Activated naive CD8-positive, alpha-beta T cell treated with anti-CD3 and anti-CD28 coated beads, Interleukin-2, amount 50 U/mL, for 24 hours (primary cell): Measurements from ENCODE around the gene OR10A3.
"Not testable (repeated sequence)": the region's sequence is repeated elsewhere in the genome, so short reads cannot be mapped to it uniquely, and the experiment has no call there.

Experiments used
- ATAC-seq: fragments of 150-1000 bp; cut with Tn5 transposase; one replicate; pipeline ENCODE4 v1.10.0; 2021
- DNase-seq: peaks from one replicate; pipeline ENCODE4 v3.0.0; 2021
- H3K27ac Mint-ChIP-seq: one replicate; pipeline ENCODE4 v1.8.0; 2021; ENCODE audit warnings: mild to moderate bottlenecking, mixed read lengths
- H3K27me3 Mint-ChIP-seq: one replicate; pipeline ENCODE4 v1.8.0; 2021; ENCODE audit warnings: mixed read lengths
- H3K36me3 Mint-ChIP-seq: one replicate; pipeline ENCODE4 v1.8.0; 2021; ENCODE audit warnings: low read depth, mixed read lengths
- H3K4me1 Mint-ChIP-seq: one replicate; pipeline ENCODE4 v1.8.0; 2021; ENCODE audit warnings: mixed read lengths
- H3K4me3 Mint-ChIP-seq: one replicate; pipeline ENCODE4 v1.8.0; 2021; ENCODE audit warnings: mild to moderate bottlenecking, moderate library complexity, mixed read lengths
- H3K9me3 Mint-ChIP-seq: one replicate; pipeline ENCODE4 v1.8.0; 2021; ENCODE audit warnings: mixed read lengths

Gene OR10A3, protein sequence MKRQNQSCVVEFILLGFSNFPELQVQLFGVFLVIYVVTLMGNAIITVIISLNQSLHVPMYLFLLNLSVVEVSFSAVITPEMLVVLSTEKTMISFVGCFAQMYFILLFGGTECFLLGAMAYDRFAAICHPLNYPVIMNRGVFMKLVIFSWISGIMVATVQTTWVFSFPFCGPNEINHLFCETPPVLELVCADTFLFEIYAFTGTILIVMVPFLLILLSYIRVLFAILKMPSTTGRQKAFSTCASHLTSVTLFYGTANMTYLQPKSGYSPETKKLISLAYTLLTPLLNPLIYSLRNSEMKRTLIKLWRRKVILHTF

DNA sequence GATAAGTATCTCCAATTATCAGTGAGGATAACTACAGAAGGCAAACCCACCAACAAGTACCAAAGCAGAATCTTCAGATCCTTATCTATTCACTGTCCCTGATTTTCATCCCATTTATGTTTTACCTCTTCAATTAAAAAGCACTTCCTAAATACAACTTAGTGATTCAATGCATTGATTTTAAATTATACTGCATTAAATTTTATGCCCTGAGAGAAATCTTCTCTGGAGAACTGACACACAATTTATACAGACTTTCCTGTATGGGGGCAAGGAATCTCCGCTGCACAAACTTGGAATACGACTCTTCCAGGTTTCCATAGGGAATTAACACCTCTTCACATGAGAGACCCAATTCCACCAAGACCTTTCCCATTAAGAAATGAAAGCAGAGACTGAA lies at the start of gene OR10A3:
TSS of gene OR10A3 (minus strand) at position 101 of the 400 bp plus-strand sequence. CDS start 2,188 bp downstream, outside the sequence.
- DNase-seq (no peak), ATAC-seq (no peak)
- no peak within 1 kb of the TSS for H3K4me3 Mint-ChIP-seq
- no peaks in the 10 kb centered on the region for H3K4me1 Mint-ChIP-seq
- no peak within 1 kb of the TSS for H3K27ac Mint-ChIP-seq
- peaks cover 22% of the 10 kb centered on the region for H3K9me3 Mint-ChIP-seq
- peaks cover 6% of the 10 kb centered on the region for H3K27me3 Mint-ChIP-seq
- no peaks in the 10 kb centered on the region for H3K36me3 Mint-ChIP-seq

DNA sequence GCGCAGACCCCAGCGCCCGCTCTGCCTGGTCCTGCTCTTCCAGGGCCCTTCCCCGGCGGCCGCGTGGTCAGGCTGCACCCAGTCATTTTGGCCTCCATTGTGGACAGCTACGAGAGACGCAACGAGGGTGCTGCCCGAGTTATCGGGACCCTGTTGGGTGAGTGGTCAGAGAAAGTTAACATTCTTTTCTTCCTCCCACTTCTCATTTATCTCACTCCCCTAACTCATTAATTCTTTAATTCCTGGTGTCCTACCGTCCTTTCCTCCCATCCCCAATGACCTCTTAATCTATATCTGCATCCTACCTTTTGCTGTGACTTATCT lies 46.0 kb upstream of the OR10A3 start:
- DNase-seq, ATAC-seq, H3K9me3 Mint-ChIP-seq, H3K27me3 Mint-ChIP-seq: not testable (repeated sequence)
- H3K4me1 Mint-ChIP-seq: peaks cover 41% of the 10 kb centered on the region
- H3K27ac Mint-ChIP-seq: peak overlapping the region; percentile 98
- H3K4me3 Mint-ChIP-seq: peak overlapping the region; percentile 94
- peaks cover 34% of the 10 kb centered on the region for H3K36me3 Mint-ChIP-seq

DNA sequence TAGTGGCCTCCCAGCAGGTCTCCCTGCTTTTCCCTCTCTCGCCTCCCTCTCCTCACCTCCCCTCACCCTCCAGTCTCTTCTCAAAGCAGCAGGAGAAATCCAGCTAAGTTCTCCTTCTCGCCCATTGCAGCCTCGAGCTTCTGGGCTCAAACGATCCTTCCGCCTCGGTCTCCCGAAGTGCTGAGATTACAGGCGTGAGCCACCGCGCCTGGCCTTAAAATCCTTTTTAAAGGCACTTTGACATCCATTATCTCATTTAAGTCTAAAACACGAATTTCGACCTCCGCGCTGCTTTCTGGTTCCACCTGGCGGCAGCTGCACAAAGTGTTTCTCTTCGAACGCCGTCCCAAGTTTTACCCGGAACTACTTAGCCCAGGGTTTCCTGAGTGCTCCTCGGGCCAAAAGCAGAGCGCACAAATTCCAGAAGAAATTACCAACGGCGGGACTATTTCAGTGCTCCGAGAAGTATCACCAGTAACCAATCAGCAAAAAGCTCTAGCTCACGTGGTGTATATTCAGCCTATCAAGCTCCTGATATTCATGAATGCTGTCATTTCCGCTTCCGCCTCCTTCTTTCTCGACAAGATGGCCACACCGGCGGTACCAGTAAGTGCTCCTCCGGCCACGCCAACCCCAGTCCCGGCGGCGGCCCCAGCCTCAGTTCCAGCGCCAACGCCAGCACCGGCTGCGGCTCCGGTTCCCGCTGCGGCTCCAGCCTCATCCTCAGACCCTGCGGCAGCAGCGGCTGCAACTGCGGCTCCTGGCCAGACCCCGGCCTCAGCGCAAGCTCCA lies 45.5 kb upstream of the OR10A3 start, which contains the start of gene EIF3F:
TSS of gene EIF3F (plus strand) at position 570 of the 792 bp plus-strand sequence. CDS start at position 586, 16 bp downstream.
- Mint-ChIP-seq H3K9me3 (no peaks in the 10 kb centered on the region), H3K4me3 (peak within 1 kb of the TSS; percentile 94), H3K27ac (peak within 1 kb of the TSS; percentile 98), H3K36me3 (peaks cover 29% of the 10 kb centered on the region), H3K4me1 (peaks cover 41% of the 10 kb centered on the region), H3K27me3 (no peaks in the 10 kb centered on the region)
- ATAC-seq: peak; percentile 98
- DNase-seq: peak; percentile 82

DNA sequence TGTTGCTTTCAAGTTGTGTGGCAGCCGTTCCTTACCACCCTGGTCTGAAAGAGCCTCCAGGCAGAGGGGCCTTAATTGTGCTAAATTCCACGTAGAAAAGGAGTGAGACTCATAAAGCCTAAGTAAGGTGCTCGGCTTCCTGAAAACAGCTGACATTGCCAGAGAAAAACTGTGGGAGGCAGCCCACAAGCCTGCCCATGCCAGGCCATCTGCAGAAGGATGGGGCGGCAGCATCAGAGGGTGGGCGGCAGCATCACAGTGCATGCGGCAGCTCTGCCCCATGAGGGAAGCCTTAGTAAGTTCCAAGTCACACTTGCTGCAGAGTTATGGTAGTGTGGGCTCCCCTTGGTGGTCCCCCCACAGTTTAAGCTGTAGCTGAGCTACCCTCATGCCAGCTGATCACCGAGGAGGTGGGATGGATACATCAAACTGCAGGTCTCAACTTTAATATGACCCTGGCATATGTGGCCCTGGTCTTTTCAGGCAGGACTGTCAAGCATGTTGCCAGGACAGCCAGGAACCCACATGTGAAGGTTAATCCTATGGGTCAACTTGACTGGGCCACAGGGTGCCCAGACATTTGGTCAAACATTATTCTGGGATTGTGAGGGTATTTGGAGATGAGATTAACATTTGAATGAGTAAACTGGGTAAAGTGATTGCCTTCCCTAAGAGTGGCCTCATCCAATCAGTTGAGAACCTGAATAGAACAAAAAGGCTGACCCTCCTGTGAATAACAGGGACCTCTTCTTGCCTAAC lies 42.5 kb upstream of the OR10A3 start:
- Mint-ChIP-seq H3K4me1 (peaks cover 25% of the 10 kb centered on the region), H3K27ac (no peak overlapping the region), H3K4me3 (no peak overlapping the region), H3K36me3 (peaks cover 8% of the 10 kb centered on the region), H3K9me3 (no peaks in the 10 kb centered on the region), H3K27me3 (no peaks in the 10 kb centered on the region)
- no peak for ATAC-seq
- no peak for DNase-seq

DNA sequence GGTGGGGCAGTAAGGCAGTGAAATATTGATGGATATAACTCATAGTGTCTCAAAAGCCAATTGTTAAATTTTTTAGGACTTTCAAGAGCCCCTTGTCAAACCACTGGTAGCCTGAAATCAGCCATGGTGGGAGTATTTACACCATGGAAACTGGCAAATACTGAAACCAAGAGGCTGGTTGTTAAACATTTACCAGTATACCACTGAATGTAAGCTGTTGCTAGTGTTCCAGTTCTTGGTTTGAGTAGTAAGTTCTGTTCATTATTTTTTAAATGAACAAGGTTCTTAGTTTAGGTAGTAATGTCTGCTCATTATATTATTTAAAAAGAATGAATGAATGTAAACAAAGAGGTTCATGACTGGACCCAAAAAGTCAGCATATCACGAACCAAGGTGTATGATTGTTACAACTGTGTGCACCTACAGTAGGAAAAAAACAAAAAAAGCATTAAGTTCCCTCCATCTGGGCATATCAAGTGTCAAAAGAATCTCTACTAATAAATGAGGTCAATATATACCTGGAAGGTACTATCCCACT lies 41.1 kb upstream of the OR10A3 start:
- Mint-ChIP-seq H3K4me1 (peaks cover 14% of the 10 kb centered on the region), H3K9me3 (no peaks in the 10 kb centered on the region), H3K27ac (no peak overlapping the region), H3K4me3 (no peak overlapping the region), H3K27me3 (no peaks in the 10 kb centered on the region), H3K36me3 (no peaks in the 10 kb centered on the region)
- ATAC-seq (no peak), DNase-seq (no peak)

DNA sequence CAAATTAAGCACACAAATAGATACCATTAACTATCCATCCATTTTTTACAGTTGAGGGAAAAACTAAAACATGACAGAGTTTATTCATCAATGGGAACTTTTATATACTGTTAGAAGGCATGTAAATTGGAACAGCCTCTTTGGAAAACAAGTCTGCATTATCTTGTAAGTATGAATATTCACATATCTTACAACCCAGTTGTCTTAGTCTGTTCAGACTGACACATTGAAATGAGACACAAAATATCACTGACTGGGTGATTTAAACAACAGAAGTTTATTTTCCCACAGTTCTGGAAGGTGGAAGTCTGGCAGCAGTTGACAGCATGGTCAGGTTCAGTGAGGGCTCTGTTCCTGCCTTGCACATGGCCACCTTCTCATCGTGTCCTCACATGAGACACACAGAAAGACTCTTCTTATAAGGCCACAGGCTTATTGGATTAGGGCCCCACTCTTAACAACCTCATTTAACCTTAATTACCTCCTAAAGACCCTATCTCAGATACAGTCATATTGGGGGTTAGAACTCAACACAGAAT lies 40.2 kb upstream of the OR10A3 start:
- Mint-ChIP-seq H3K27ac (no peak overlapping the region), H3K27me3 (no peaks in the 10 kb centered on the region)
- no peak for DNase-seq

DNA sequence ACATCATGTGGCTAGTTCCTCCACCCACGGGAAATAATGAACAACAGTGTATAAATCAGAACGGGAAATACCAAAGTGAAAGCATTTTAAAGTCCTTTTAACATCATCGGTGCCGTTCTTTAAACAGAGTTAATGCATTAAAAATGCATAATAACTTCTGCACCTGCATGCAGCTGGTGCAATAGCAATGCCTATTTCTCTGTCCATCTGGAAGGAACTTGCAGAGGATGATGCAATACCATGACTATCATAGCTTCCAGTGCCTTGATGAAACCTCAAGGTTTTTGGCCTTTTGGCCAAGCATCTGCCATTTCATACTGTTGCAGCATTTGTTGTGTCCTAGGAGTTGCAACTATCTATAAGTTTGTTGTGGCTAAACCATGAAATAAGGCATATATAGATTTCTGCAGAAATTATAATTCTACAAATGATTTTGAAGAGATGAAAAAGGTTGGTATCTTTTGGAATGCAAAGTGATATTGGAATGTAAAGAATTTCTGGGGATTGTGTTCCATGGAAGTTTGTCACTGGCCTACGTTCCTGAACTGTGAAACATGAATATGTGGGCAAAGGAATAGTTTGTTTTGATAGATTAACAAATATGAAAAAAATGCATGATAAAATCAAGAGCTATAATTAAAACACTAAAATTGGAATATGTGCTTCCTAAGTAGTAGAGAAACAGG lies 35.9 kb upstream of the OR10A3 start:
- DNase-seq (no peak), ATAC-seq (no peak)
- Mint-ChIP-seq H3K4me1 (no peaks in the 10 kb centered on the region), H3K4me3 (no peak overlapping the region), H3K27me3 (peaks cover 5% of the 10 kb centered on the region), H3K9me3 (no peaks in the 10 kb centered on the region), H3K27ac (no peak overlapping the region), H3K36me3 (no peaks in the 10 kb centered on the region)

More for the DNA sequence above, 40.2 kb upstream of the OR10A3 start:
- Mint-ChIP-seq H3K36me3 (no peaks in the 10 kb centered on the region), H3K9me3 (no peaks in the 10 kb centered on the region), H3K4me3 (no peak overlapping the region), H3K4me1 (peaks cover 10% of the 10 kb centered on the region)
- no peak for ATAC-seq

DNA sequence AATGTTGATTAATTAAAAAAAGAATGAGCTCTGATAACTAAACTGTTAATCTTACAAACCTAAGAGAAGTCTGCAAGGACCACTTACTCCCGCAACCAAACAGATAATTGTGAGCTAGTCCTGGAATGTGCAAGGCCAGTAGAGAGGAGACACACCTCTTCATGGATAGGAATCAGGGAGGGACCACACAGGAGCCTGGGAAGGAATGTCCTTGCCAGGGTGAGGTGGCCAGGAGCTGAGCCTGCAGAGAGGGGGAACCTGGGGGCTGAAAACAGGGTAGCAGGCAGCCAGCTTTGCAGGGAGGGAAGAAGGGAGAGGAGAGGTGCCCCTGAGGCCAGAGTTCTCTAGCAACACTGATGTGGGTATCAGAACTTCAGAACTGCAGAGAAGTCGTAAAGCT lies 33.2 kb upstream of the OR10A3 start:
- Mint-ChIP-seq H3K4me1 (no peaks in the 10 kb centered on the region), H3K27ac (no peak overlapping the region), H3K36me3 (no peaks in the 10 kb centered on the region), H3K4me3 (no peak overlapping the region), H3K27me3 (peaks cover 10% of the 10 kb centered on the region), H3K9me3 (no peaks in the 10 kb centered on the region)
- no peak for ATAC-seq
- DNase-seq: no peak

DNA sequence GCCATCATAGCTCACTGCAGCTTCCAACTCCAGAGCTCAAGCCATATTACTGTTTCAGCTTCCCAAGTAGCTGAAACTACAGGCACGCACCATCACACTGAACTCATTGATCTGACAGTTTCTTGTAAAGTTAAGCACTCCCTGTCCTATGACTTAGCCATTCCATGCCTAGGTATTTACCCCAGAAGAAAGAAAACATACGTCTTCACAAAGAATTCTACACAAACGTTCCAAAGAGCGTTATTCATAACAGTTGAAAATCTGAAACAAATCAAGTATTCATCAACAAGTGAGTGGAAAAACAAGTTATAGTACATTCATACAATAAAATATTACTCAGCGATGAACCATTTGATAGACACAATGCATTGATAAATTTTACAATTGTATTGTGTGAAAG lies 31.5 kb upstream of the OR10A3 start:
- no peak for ATAC-seq
- Mint-ChIP-seq H3K4me3 (no peak overlapping the region), H3K9me3 (no peaks in the 10 kb centered on the region), H3K27me3 (peaks cover 10% of the 10 kb centered on the region), H3K4me1 (no peaks in the 10 kb centered on the region), H3K27ac (no peak overlapping the region), H3K36me3 (no peaks in the 10 kb centered on the region)
- no peak for DNase-seq

DNA sequence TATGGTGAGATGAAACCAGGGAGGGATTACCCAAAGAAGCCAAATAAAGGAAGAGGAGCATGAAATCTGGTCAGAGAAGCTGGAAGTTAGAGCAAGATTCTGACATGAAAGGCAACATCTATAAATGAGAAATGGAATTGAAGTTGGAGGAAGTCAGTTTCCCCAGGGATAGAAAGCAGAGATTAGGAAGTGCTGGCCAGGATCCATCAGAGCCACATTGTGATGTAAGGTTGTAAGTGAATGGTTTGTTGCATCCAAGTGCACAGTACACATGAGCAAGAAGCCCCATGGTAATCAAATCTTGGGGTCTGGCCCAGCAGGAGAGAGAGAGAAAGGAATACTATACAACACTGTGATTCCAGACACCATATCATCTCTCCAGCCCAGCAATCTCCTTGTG lies 30.3 kb upstream of the OR10A3 start:
- no peak for DNase-seq
- peaks cover 10% of the 10 kb centered on the region for H3K27me3 Mint-ChIP-seq
- H3K4me3 Mint-ChIP-seq: no peak overlapping the region
- no peak for ATAC-seq
- no peaks in the 10 kb centered on the region for H3K36me3 Mint-ChIP-seq
- H3K27ac Mint-ChIP-seq: no peak overlapping the region
- H3K4me1 Mint-ChIP-seq: no peaks in the 10 kb centered on the region
- no peaks in the 10 kb centered on the region for H3K9me3 Mint-ChIP-seq

DNA sequence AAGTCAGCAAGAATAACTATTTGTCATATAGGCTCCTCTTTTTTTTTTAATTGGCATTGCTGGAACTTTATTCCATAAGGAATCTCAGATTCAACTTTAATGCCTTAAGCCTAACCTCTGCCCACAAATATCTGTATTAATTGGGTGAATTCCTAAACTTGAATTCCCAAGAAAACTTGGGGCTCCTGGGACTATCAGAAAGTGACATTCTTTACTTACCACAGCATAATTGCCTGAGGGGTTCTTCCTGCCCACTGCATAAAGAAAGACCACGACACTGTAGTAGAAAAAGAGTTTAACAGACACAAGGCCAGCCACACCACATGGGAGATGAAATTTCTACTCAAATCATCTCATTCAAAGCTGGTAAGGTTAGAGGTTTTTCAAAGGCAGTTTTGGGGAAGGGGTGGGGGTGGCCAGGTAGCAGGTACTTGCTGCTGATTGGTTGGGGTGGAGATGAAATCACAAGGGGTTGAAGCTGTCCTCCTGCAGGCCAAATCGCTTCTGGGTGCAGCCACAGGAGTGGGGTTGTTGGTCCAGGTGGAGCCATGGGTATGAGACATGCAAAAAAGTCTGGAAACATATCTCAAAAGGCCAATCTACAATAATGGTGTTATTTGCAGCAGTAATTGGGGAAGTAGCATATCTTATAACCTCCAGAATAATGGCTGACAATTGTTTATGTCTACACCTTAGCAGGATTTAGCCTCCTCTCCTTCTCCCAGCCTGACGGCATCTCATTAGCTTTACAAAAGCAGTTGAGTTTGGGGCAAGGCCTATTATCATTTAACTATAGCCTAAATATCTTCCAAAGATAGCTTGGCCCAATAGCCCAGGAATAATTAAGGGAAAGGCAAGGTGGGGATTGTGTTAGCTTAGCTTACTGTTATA lies 28.5 kb upstream of the OR10A3 start:
- Mint-ChIP-seq H3K36me3 (no peaks in the 10 kb centered on the region), H3K4me3 (no peak overlapping the region), H3K4me1 (no peaks in the 10 kb centered on the region), H3K9me3 (no peaks in the 10 kb centered on the region), H3K27me3 (peaks cover 10% of the 10 kb centered on the region), H3K27ac (no peak overlapping the region)
- DNase-seq: no peak
- ATAC-seq: no peak

DNA sequence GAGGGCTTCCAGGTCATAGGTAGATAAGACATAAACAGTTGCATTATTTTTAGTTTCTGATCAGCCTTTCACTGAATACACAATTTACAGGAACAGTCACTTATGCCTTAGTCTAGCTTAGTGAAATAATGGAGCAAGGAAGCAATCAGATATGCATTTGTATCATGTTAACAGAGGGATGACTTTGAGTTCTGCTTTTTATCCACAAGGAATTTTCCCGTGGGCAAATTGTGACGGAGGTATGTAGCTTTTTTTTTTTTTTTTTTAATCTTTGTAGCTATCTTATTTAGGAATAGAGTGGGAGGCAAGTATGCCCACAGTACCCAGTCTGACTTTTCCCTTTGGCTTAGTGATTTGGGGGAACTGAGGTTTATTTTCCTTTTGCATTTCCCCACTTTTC lies 27.2 kb upstream of the OR10A3 start:
- DNase-seq (no peak), ATAC-seq (no peak)
- no peak overlapping the region for H3K27ac Mint-ChIP-seq
- H3K4me3 Mint-ChIP-seq: no peak overlapping the region
- peaks cover 10% of the 10 kb centered on the region for H3K27me3 Mint-ChIP-seq
- H3K9me3 Mint-ChIP-seq: no peaks in the 10 kb centered on the region
- H3K4me1 Mint-ChIP-seq: no peaks in the 10 kb centered on the region
- H3K36me3 Mint-ChIP-seq: no peaks in the 10 kb centered on the region

DNA sequence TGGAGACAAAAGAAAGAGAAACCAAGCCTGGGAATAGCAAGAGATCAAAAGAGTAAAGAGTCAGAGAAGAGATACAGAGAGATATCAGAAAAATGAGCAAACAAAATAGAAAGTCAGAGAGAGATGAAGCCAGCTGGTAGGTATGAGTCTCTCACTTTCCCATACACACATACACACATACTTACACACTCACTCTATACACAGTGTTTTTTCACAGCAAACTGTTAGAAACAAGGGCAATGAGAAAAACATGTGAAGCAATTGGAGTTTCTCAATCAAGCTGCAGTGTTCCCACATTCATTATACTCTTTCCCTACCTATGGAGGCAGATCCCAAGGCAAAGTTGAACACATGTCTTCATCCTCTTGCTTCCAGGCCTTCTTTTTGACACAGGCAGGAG lies 26.3 kb upstream of the OR10A3 start:
- Mint-ChIP-seq H3K36me3 (no peaks in the 10 kb centered on the region), H3K9me3 (no peaks in the 10 kb centered on the region), H3K4me1 (no peaks in the 10 kb centered on the region), H3K4me3 (no peak overlapping the region), H3K27me3 (peaks cover 7% of the 10 kb centered on the region), H3K27ac (no peak overlapping the region)
- ATAC-seq (no peak), DNase-seq (no peak)
